Trophoblast cell (in vitro differentiated cells and primary cell): Measurements from ENCODE around the gene CCDC146.

Experiments
- DNase-seq, 2 donors: peaks; one replicate each; pipeline ENCODE4 v3.0.0-alpha.2; 2016
- H2AFZ ChIP-seq: 2 replicates; pipeline ENCODE4 v1.6.1; 2013; ENCODE audit warnings: low read length, moderate library complexity, mild to moderate bottlenecking; ENCODE audit not compliant: insufficient read depth, poor library complexity
- H2AK5ac ChIP-seq: 2 replicates; pipeline ENCODE4 v1.6.1; 2013; ENCODE audit warnings: mild to moderate bottlenecking, low read length
- H2BK120ac ChIP-seq: 2 replicates; pipeline ENCODE4 v1.6.1; 2013; ENCODE audit warnings: low read length, mild to moderate bottlenecking, moderate library complexity; ENCODE audit not compliant: insufficient read depth, poor library complexity
- H2BK12ac ChIP-seq: 2 replicates; pipeline ENCODE4 v1.6.1; 2013; ENCODE audit warnings: mild to moderate bottlenecking, low read length, moderate library complexity
- H2BK5ac ChIP-seq: 2 replicates; pipeline ENCODE4 v1.6.1; 2013; ENCODE audit warnings: low read length, low read depth, moderate library complexity, mild to moderate bottlenecking; ENCODE audit not compliant: poor library complexity
- H3K14ac ChIP-seq: 2 replicates; pipeline ENCODE4 v1.6.1; 2013; ENCODE audit warnings: mild to moderate bottlenecking, low read length
- H3K18ac ChIP-seq: 2 replicates; pipeline ENCODE4 v1.6.1; 2013; ENCODE audit warnings: mild to moderate bottlenecking, low read length
- H3K23ac ChIP-seq: 2 replicates; pipeline ENCODE4 v1.6.1; 2013; ENCODE audit warnings: low read length
- H3K27ac ChIP-seq: 2 replicates; pipeline ENCODE4 v1.5.1; 2013; ENCODE audit warnings: low read depth, mild to moderate bottlenecking, inconsistent platforms, low read length, moderate library complexity
- H3K27me3 ChIP-seq: 2 replicates; pipeline ENCODE4 v1.6.1; 2013; ENCODE audit warnings: inconsistent platforms, mild to moderate bottlenecking, low read length, moderate library complexity; ENCODE audit not compliant: insufficient read depth
- H3K36me3 ChIP-seq, 2 experiments: 1 replicate in 1 of 2; 2 replicates in 1 of 2; pipeline ENCODE4 v1.6.1; 2013; ENCODE audit warnings: low read length in 2 of 2, mild to moderate bottlenecking in 2 of 2, moderate library complexity in 1 of 2; ENCODE audit not compliant: insufficient read depth in 2 of 2, control insufficient read depth in 1 of 2
- H3K4ac ChIP-seq: 2 replicates; pipeline ENCODE4 v1.6.1; 2013; ENCODE audit warnings: low read depth, mild to moderate bottlenecking, low read length, moderate library complexity
- H3K4me1 ChIP-seq, 2 experiments: 1 replicate in 1 of 2; 2 replicates in 1 of 2; pipeline ENCODE4 v1.6.1; 2013; ENCODE audit warnings: low read length in 2 of 2, mild to moderate bottlenecking in 2 of 2, moderate library complexity in 1 of 2; ENCODE audit not compliant: insufficient read depth in 2 of 2, control insufficient read depth in 1 of 2
- H3K4me2 ChIP-seq: 2 replicates; pipeline ENCODE4 v1.6.1; 2013; ENCODE audit warnings: inconsistent platforms, mild to moderate bottlenecking, low read length, moderate library complexity
- H3K4me3 ChIP-seq: 2 replicates; pipeline ENCODE4 v1.5.1; 2013; ENCODE audit warnings: mild to moderate bottlenecking, low read depth, low read length, inconsistent platforms
- H3K79me1 ChIP-seq: one replicate; pipeline ENCODE4 v1.6.1; 2013; ENCODE audit warnings: low read length
- H3K79me2 ChIP-seq: 2 replicates; pipeline ENCODE4 v1.6.1; 2013; ENCODE audit warnings: low read length, mild to moderate bottlenecking; ENCODE audit not compliant: control insufficient read depth, insufficient read depth, poor library complexity
- H3K9ac ChIP-seq: 2 replicates; pipeline ENCODE4 v1.6.1; 2013; ENCODE audit warnings: mild to moderate bottlenecking, low read length
- H3K9me3 ChIP-seq: 2 replicates; pipeline ENCODE4 v1.6.1; 2013; ENCODE audit warnings: low read depth, mild to moderate bottlenecking, control low read depth, inconsistent platforms, low read length; ENCODE audit not compliant: insufficient read depth
- H4K12ac ChIP-seq: 2 replicates; pipeline ENCODE4 v1.6.1; 2013; ENCODE audit warnings: low read depth, mild to moderate bottlenecking, low read length, moderate library complexity
- H4K8ac ChIP-seq: 2 replicates; pipeline ENCODE4 v1.6.1; 2013; ENCODE audit warnings: low read depth, mild to moderate bottlenecking, low read length, moderate library complexity
- H4K91ac ChIP-seq: one replicate; pipeline ENCODE4 v1.6.1; 2013; ENCODE audit warnings: low read depth, mild to moderate bottlenecking, low read length, moderate library complexity
- WGBS: extraction: QIAGEN DNeasy Blood & Tissue Kit; methylation state at CpG from one replicate; pipeline ENCODE4 v1.1.7; 2013; ENCODE audit warnings: missing lambda C conversion rate; ENCODE audit not compliant: insufficient read length, insufficient coverage; ENCODE audit errors: extremely low coverage; 5-methylcytosine and 5-hydroxymethylcytosine counted together

The CCDC146 gene

DNA sequence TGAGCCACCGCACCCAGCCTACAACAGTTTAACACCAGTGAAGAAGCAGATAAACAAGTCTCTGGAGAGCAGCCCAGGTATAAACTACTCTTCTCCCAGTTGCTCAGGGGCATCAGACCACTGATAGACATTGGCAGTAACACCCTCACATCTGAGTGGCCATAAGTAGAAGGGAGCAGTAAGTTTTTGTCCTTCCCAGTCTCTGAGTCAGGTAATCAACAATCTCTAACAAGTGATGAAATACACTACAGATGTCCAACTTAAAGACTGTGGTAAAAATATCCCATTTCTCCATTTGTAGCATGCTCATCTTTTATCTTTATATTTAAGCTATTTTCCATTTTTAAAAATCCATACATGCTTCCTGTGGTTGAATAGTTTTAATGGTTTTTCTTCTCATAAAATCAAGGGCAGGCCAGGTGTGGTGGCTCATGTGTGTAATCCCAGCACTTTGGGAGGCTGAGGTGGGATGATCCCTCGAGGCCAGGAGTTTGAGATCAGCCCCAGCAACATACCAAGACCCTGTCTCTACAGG lies 215.1 kb downstream of the CCDC146 start:
- H2BK5ac ChIP-seq, result no peak overlapping the region
- H4K91ac ChIP-seq, result no peak overlapping the region
- no CpG with 5 or more reads among the region's 2 CpGs for WGBS

DNA sequence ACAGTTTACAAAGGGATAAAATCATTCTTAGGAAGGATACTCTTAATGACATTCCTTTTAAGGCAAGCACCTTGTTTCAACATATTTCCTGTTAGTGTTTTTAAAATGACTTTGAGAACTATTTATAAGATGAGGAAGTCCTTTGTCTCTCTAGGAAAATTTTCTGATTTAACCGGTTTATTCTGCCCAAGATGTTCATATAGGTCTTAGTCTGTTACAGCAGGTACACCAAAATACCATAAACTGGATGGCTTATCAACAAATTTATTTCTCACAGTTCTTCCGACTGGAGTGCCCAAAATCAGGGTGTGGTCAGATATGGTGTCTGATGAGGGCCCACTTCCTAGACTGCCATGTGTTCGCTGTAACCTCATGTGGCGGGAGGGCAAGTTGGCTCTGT lies 215.8 kb downstream of the CCDC146 start:
- H3K36me3 ChIP-seq, result no peaks in the 10 kb centered on the region
- H4K12ac ChIP-seq, result no peak overlapping the region
- no peak overlapping the region for H2AK5ac ChIP-seq
- H3K27me3 ChIP-seq, result no peaks in the 10 kb centered on the region
- no peak overlapping the region for H3K4me2 ChIP-seq
- H3K9ac ChIP-seq, result no peak overlapping the region
- no CpG with 5 or more reads among the region's 4 CpGs for WGBS
- DNase-seq, result peak in 1 of 2 donors; percentile 84
- no peak overlapping the region for H3K18ac ChIP-seq
- no peaks in the 10 kb centered on the region for H3K79me1 ChIP-seq
- H2AFZ ChIP-seq, result no peak overlapping the region
- no peaks in the 10 kb centered on the region for H3K79me2 ChIP-seq
- H3K4me3 ChIP-seq, result no peak overlapping the region
- H2BK5ac ChIP-seq, result no peak overlapping the region
- H3K27ac ChIP-seq, result no peak overlapping the region
- no peak overlapping the region for H2BK120ac ChIP-seq
- H3K4ac ChIP-seq, result no peak overlapping the region
- no peak overlapping the region for H4K8ac ChIP-seq
- H3K23ac ChIP-seq, result no peak overlapping the region
- no peak overlapping the region for H2BK12ac ChIP-seq
- H3K9me3 ChIP-seq, result no peaks in the 10 kb centered on the region
- no peak overlapping the region for H4K91ac ChIP-seq
- H3K4me1 ChIP-seq, result peaks cover 0 to 2% of the 10 kb centered on the region in 2 experiments
- H3K14ac ChIP-seq, result no peak overlapping the region

More for the DNA sequence above, 215.1 kb downstream of the CCDC146 start:
- Histone ChIP-seq H4K8ac (no peak overlapping the region), H3K4me1 (peaks cover 0 to 2% of the 10 kb centered on the region in 2 experiments), H3K36me3 (no peaks in the 10 kb centered on the region), H3K27me3 (no peaks in the 10 kb centered on the region), H4K12ac (no peak overlapping the region), H3K9ac (no peak overlapping the region), H3K4me2 (no peak overlapping the region), H3K14ac (no peak overlapping the region), H3K18ac (no peak overlapping the region), H2BK12ac (no peak overlapping the region), H2AK5ac (no peak overlapping the region), H2BK120ac (no peak overlapping the region), H3K4ac (no peak overlapping the region), H3K79me2 (no peaks in the 10 kb centered on the region), H3K4me3 (no peak overlapping the region), H3K79me1 (no peaks in the 10 kb centered on the region), H3K23ac (no peak overlapping the region), H3K9me3 (no peaks in the 10 kb centered on the region), H2AFZ (no peak overlapping the region), H3K27ac (no peak overlapping the region)
- DNase-seq, result peak; percentile 78 to 94

DNA sequence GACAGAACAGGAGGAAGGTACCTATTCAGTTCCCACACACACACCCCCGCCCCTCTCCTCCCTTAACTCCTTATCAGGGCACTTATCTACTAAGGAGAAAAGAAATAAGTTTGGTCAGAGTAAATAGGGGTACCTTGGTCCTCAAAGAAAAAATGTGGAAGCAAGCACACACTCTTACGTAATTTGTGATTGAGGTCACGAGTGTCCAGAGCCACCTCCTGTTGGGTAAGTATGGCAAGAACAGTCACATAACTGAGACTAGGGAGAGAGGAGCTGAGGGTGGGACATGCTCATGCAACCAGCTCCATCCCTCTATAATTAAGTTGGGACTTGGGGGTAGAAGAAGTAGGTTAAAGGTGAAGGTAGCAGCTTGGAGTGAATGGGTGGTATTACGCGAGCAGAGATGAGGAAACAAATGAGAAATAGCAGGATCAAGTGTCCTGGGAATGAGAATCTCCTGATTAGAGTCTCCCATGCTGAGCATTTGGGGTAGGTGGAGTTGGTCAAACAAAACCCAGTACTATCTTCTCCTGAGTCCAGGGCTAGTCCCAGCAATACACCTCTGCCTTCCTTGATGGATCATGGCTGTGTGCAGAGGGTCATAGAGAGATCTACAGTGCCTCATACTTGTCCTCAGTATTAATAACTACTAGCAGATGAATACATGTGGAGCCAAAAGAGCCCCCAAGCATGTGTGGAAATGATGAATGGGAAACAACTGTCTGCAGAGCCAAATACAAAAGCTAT lies 216.6 kb downstream of the CCDC146 start:
- Histone ChIP-seq H2BK12ac (no peak overlapping the region), H3K36me3 (no peaks in the 10 kb centered on the region), H3K27me3 (no peaks in the 10 kb centered on the region), H3K23ac (no peak overlapping the region), H2BK120ac (no peak overlapping the region), H4K91ac (no peak overlapping the region), H2BK5ac (no peak overlapping the region), H2AK5ac (no peak overlapping the region), H3K4me3 (no peak overlapping the region), H3K14ac (no peak overlapping the region), H3K79me2 (no peaks in the 10 kb centered on the region), H3K27ac (no peak overlapping the region), H3K9me3 (no peaks in the 10 kb centered on the region), H3K79me1 (no peaks in the 10 kb centered on the region), H3K4me2 (no peak overlapping the region), H2AFZ (no peak overlapping the region), H4K8ac (no peak overlapping the region), H3K4ac (no peak overlapping the region), H3K9ac (no peak overlapping the region), H3K4me1 (peaks cover 0 to 2% of the 10 kb centered on the region in 2 experiments), H3K18ac (no peak overlapping the region), H4K12ac (no peak overlapping the region)
- peak in 1 of 2 donors; percentile 15 for DNase-seq
- WGBS, result no CpG with 5 or more reads among the region's 5 CpGs

DNA sequence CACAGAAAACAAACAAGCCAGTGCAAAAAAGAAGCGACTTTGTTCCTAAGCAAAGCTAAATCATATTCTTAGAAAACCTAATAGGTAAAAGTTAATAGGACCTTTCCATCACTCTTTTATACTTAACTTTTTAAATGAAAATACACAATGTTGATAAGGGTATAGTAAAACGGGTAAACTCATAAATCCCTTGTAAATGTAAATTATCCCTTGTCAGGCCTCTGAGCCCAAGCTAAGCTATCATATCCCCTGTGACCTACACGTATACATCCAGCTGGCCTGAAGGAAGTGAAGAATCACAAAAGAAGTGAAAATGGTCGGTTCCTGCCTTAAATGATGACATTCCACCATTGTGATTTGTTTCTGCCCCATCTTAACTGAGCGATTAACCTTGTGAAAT lies 217.3 kb downstream of the CCDC146 start:
- H3K9ac ChIP-seq, result no peak overlapping the region
- no peak overlapping the region for H3K27ac ChIP-seq
- no peak overlapping the region for H3K4ac ChIP-seq
- DNase-seq, result no peak
- no peak overlapping the region for H2BK12ac ChIP-seq
- H2AFZ ChIP-seq, result no peak overlapping the region
- WGBS, result no CpG with 5 or more reads among the region's 5 CpGs
- peaks cover 0 to 2% of the 10 kb centered on the region in 2 experiments for H3K4me1 ChIP-seq
- H3K27me3 ChIP-seq, result no peaks in the 10 kb centered on the region
- H4K91ac ChIP-seq, result no peak overlapping the region
- no peak overlapping the region for H3K23ac ChIP-seq
- H2AK5ac ChIP-seq, result no peak overlapping the region
- H2BK120ac ChIP-seq, result no peak overlapping the region
- no peaks in the 10 kb centered on the region for H3K36me3 ChIP-seq
- no peak overlapping the region for H2BK5ac ChIP-seq
- no peak overlapping the region for H3K4me3 ChIP-seq
- H3K79me1 ChIP-seq, result no peaks in the 10 kb centered on the region
- no peak overlapping the region for H3K4me2 ChIP-seq
- H3K14ac ChIP-seq, result no peak overlapping the region
- H4K8ac ChIP-seq, result no peak overlapping the region
- no peaks in the 10 kb centered on the region for H3K79me2 ChIP-seq
- H4K12ac ChIP-seq, result no peak overlapping the region
- H3K9me3 ChIP-seq, result no peaks in the 10 kb centered on the region
- no peak overlapping the region for H3K18ac ChIP-seq
